Duodenal mucosa (tissue), 2 donors: ENCODE measurements around the gene CXCL8.

Experiments used
- H3K27ac ChIP-seq: one replicate; pipeline ENCODE4 v1.7.0; 2013; ENCODE audit warnings: low read depth, low read length
- H3K27me3 ChIP-seq, 2 donors: one replicate each; pipeline ENCODE4 v1.7.0; 2013; ENCODE audit warnings: low read length in 2 of 2, control low read depth in 1 of 2; ENCODE audit not compliant: insufficient read depth in 2 of 2, control insufficient read depth in 1 of 2
- H3K36me3 ChIP-seq, 2 donors: one replicate each; pipeline ENCODE4 v1.7.0; 2013; ENCODE audit warnings: low read length in 2 of 2, control low read depth in 1 of 2; ENCODE audit not compliant: insufficient read depth in 2 of 2, control insufficient read depth in 1 of 2
- H3K4me1 ChIP-seq, 2 donors: one replicate each; pipeline ENCODE4 v1.7.0; 2013; ENCODE audit warnings: low read length in 2 of 2, control low read depth in 1 of 2; ENCODE audit not compliant: insufficient read depth in 2 of 2, control insufficient read depth in 1 of 2
- H3K4me3 ChIP-seq, 2 donors: one replicate each; pipeline ENCODE4 v1.7.0; 2013; ENCODE audit warnings: low read length in 2 of 2, low read depth in 1 of 2
- H3K9ac ChIP-seq, 2 donors: one replicate each; pipeline ENCODE4 v1.7.0; 2013; ENCODE audit warnings: low read length in 2 of 2, low read depth in 1 of 2
- H3K9me3 ChIP-seq, 2 donors: one replicate each; pipeline ENCODE4 v1.7.0; 2013; ENCODE audit warnings: low read length in 2 of 2, control low read depth in 1 of 2; ENCODE audit not compliant: control insufficient read depth in 1 of 2

CXCL8 gene

DNA sequence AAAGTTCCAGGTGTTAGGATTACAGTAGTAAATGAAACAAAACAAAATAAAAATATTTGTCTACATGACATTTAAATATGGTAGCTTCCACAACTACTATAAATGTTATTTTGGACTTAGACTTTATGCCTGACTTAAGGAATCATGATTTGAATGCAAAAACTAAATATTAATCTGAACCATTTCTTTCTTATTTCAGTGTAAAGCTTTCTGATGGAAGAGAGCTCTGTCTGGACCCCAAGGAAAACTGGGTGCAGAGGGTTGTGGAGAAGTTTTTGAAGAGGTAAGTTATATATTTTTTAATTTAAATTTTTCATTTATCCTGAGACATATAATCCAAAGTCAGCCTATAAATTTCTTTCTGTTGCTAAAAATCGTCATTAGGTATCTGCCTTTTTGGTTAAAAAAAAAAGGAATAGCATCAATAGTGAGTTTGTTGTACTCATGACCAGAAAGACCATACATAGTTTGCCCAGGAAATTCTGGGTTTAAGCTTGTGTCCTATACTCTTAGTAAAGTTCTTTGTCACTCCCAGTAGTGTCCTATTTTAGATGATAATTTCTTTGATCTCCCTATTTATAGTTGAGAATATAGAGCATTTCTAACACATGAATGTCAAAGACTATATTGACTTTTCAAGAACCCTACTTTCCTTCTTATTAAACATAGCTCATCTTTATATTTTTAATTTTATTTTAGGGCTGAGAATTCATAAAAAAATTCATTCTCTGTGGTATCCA lies 1.6 kb downstream of the CXCL8 start:
- no peaks in the 10 kb centered on the region for H3K4me1 ChIP-seq
- no peaks in the 10 kb centered on the region for H3K27me3 ChIP-seq
- no peak overlapping the region for H3K9ac ChIP-seq
- H3K9me3 ChIP-seq, result no peaks in the 10 kb centered on the region
- no peak overlapping the region for H3K4me3 ChIP-seq
- H3K36me3 ChIP-seq, result no peaks in the 10 kb centered on the region
- no peak overlapping the region for H3K27ac ChIP-seq

DNA sequence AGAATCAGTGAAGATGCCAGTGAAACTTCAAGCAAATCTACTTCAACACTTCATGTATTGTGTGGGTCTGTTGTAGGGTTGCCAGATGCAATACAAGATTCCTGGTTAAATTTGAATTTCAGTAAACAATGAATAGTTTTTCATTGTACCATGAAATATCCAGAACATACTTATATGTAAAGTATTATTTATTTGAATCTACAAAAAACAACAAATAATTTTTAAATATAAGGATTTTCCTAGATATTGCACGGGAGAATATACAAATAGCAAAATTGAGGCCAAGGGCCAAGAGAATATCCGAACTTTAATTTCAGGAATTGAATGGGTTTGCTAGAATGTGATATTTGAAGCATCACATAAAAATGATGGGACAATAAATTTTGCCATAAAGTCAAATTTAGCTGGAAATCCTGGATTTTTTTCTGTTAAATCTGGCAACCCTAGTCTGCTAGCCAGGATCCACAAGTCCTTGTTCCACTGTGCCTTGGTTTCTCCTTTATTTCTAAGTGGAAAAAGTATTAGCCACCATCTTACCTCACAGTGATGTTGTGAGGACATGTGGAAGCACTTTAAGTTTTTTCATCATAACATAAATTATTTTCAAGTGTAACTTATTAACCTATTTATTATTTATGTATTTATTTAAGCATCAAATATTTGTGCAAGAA lies 2.3 kb downstream of the CXCL8 start:
- no peaks in the 10 kb centered on the region for H3K27me3 ChIP-seq
- H3K4me3 ChIP-seq, result no peak overlapping the region
- no peak overlapping the region for H3K27ac ChIP-seq
- H3K4me1 ChIP-seq, result no peaks in the 10 kb centered on the region
- H3K9ac ChIP-seq, result no peak overlapping the region
- no peaks in the 10 kb centered on the region for H3K9me3 ChIP-seq
- no peaks in the 10 kb centered on the region for H3K36me3 ChIP-seq

DNA sequence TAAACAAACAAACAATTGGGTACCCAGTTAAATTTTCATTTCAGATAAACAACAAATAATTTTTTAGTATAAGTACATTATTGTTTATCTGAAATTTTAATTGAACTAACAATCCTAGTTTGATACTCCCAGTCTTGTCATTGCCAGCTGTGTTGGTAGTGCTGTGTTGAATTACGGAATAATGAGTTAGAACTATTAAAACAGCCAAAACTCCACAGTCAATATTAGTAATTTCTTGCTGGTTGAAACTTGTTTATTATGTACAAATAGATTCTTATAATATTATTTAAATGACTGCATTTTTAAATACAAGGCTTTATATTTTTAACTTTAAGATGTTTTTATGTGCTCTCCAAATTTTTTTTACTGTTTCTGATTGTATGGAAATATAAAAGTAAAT lies 2.9 kb downstream of the CXCL8 start:
- no peaks in the 10 kb centered on the region for H3K27me3 ChIP-seq
- H3K9ac ChIP-seq, result no peak overlapping the region
- H3K27ac ChIP-seq, result no peak overlapping the region
- no peak overlapping the region for H3K4me3 ChIP-seq
- no peaks in the 10 kb centered on the region for H3K4me1 ChIP-seq
- no peaks in the 10 kb centered on the region for H3K9me3 ChIP-seq
- H3K36me3 ChIP-seq, result no peaks in the 10 kb centered on the region

DNA sequence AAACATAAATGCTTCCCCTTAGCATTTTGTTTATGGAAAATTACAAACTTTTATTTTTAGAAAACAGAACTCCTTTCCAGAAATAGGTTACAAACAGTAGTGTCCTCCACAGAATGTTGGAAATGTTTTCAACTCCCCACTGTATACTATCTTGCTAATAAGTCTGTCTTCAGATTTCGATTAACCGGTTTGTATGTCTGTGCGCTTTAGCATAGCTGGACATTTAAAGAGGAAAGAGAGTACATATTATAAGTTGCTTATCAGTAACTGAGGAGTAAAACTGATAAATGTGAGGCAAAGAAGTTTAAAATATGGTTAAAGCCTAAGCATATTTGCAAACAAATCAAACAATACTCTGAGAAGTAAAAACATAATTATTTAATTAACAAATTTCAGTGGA lies 3.4 kb downstream of the CXCL8 start:
- Histone ChIP-seq H3K36me3 (no peaks in the 10 kb centered on the region), H3K9ac (no peak overlapping the region), H3K9me3 (no peaks in the 10 kb centered on the region), H3K27me3 (no peaks in the 10 kb centered on the region), H3K27ac (no peak overlapping the region), H3K4me1 (no peaks in the 10 kb centered on the region), H3K4me3 (no peak overlapping the region)

DNA sequence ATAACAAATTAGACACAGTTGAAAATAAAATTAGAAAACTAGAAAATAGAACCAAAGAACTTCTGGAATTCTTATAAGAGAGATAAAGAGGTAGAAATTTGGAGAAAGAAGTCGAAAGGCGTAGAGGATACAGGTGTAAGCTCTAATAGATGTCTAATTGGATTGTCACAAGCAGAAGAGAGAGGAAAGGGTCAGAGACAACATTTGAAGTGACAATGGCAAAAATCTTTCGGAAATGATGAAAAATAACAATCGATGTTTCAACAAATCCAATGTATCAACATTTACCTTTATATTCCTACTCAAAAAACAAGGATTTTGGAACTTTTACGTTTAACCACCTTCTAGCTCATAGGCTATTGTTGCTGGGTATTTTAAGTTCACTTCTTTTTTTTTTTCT lies 3.8 kb downstream of the CXCL8 start:
- no peak overlapping the region for H3K27ac ChIP-seq
- H3K4me3 ChIP-seq, result no peak overlapping the region
- H3K9ac ChIP-seq, result no peak overlapping the region
- H3K27me3 ChIP-seq, result no peaks in the 10 kb centered on the region
- H3K36me3 ChIP-seq, result no peaks in the 10 kb centered on the region
- no peaks in the 10 kb centered on the region for H3K4me1 ChIP-seq
- H3K9me3 ChIP-seq, result no peaks in the 10 kb centered on the region

DNA sequence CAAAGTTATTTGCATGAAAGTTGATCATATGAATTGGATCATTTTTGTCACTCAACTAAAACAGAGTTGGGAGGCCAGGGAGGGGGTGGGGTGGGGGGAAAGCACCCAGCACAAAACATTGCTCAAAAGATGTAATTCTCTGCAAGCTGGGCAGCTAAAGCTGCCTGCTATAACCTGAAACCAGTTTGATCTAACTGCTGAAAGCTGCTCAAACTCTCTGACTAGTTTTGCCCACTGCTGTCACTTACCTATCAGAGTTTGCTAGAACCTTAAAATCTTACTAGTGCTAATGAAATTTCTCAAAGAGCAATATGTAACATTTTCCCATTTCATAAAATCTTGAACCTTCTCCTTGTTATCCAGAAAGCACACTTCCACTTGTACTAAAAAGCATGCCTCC lies 10.4 kb downstream of the CXCL8 start:
- Histone ChIP-seq H3K9me3 (no peaks in the 10 kb centered on the region), H3K4me1 (no peaks in the 10 kb centered on the region), H3K36me3 (no peaks in the 10 kb centered on the region), H3K27me3 (no peaks in the 10 kb centered on the region), H3K27ac (no peak overlapping the region), H3K9ac (no peak overlapping the region), H3K4me3 (no peak overlapping the region)

DNA sequence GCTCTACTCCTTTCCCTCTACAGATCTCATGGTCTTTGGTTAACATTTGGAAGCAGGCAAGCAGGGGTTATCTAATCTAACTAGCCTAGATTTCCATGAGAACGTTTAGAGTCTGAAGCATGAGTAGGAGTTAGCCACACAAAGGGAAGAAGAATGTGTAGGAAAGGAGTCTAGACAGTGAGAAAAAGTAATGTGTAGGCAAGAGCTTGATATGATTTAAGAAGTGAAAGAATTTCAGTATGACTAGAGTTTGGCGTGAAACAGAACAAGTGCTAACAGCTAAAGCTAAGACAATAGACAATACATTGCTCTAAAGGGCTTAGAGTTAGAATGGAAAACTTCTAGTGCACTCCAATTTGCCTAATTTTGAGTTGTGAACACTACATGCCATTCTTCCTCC lies 10.8 kb downstream of the CXCL8 start:
- no peaks in the 10 kb centered on the region for H3K4me1 ChIP-seq
- no peaks in the 10 kb centered on the region for H3K27me3 ChIP-seq
- no peak overlapping the region for H3K4me3 ChIP-seq

DNA sequence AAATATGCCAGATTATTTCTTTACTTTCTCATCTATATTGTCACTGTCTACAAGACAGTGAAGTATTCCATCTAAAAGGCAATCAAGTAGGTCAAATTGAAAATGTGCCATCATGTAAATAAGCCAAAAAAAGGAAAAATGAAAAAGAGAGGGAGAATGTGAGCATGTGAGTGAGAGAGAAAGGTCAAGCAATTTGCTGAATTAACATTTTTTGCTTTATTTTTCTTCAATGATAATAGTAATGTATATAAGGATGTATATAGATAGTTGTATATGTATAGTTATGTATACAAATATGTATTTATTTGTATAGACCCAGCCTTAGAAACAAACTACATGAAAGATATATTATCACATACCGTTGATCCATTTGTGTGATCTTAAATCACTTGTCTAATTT lies 11.5 kb downstream of the CXCL8 start:
- Histone ChIP-seq H3K4me3 (no peak overlapping the region), H3K27ac (no peak overlapping the region), H3K36me3 (no peaks in the 10 kb centered on the region), H3K9ac (no peak overlapping the region), H3K9me3 (no peaks in the 10 kb centered on the region), H3K27me3 (no peaks in the 10 kb centered on the region), H3K4me1 (no peaks in the 10 kb centered on the region)

More for the DNA sequence above, 10.8 kb downstream of the CXCL8 start:
- H3K9me3 ChIP-seq, result no peaks in the 10 kb centered on the region
- H3K27ac ChIP-seq, result no peak overlapping the region
- no peaks in the 10 kb centered on the region for H3K36me3 ChIP-seq
- H3K9ac ChIP-seq, result no peak overlapping the region

DNA sequence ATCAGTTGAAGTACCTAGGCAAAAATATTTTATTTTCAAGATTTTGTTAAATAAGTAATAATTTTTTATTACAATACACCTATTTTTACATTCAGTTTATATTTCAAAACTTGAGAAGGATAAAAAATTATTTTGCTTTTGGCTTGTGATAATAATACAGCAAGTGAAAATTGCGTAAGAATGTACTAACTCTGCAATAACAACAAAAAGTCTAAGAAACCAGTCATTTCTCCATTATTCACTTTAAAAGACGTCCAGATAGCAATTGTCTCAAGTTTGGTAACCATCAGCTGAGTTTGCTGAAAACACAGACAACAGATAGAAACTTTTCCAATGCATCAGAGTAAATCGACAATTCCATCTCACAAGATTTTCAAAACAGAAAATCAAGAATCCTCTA lies 12.1 kb downstream of the CXCL8 start:
- no peak overlapping the region for H3K4me3 ChIP-seq
- H3K36me3 ChIP-seq, result no peaks in the 10 kb centered on the region
- H3K27ac ChIP-seq, result no peak overlapping the region
- H3K9me3 ChIP-seq, result no peaks in the 10 kb centered on the region
- H3K9ac ChIP-seq, result no peak overlapping the region
- H3K27me3 ChIP-seq, result no peaks in the 10 kb centered on the region
- no peaks in the 10 kb centered on the region for H3K4me1 ChIP-seq

DNA sequence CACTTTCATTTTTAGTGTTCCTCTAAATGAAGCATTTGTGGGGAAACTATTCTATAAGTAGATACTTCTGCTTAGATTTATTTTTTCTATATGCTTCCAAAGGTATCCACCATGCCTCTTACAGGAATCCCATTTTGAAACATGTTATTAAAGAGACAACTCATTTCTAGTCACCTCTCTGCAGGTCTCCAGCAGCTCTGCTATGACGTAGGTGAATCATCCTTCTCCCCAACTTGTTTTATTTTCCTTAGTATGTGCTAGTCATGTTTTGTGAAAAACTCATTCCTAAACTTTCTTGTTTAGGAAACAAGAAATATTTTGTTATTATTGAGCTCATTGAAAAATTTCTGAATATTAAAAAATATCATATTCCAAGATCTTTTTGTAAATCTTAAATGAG lies 12.8 kb downstream of the CXCL8 start:
- H3K4me1 ChIP-seq, result no peaks in the 10 kb centered on the region
- no peaks in the 10 kb centered on the region for H3K27me3 ChIP-seq
- no peak overlapping the region for H3K27ac ChIP-seq
- H3K4me3 ChIP-seq, result no peak overlapping the region
- no peak overlapping the region for H3K9ac ChIP-seq
- H3K36me3 ChIP-seq, result no peaks in the 10 kb centered on the region
- H3K9me3 ChIP-seq, result no peaks in the 10 kb centered on the region
